Neutrophil (primary cell): ENCODE results near the gene VDAC1.

Experiments
- H3K27ac ChIP-seq: fragments of 200-600 bp; sonication (generic); 2 replicates; pipeline ENCODE4 v1.5.1; 2016; ENCODE audit warnings: mild to moderate bottlenecking, moderate library complexity
- H3K27me3 ChIP-seq: fragments of 200-600 bp; sonication (generic); 2 replicates; pipeline ENCODE4 v1.6.0; 2016; ENCODE audit warnings: mild to moderate bottlenecking
- H3K36me3 ChIP-seq: fragments of 200-600 bp; sonication (generic); 2 replicates; pipeline ENCODE4 v1.5.1; 2017
- H3K4me1 ChIP-seq, 2 experiments: fragments of 200-600 bp in 1 of 2; sonication (generic) in 1 of 2; 1 replicate in 1 of 2; 2 replicates in 1 of 2; pipeline versions ENCODE4 v1.5.1 to v1.6.1; 2013 to 2016; ENCODE audit warnings: low read depth in 1 of 2, low read length in 1 of 2, mild to moderate bottlenecking in 1 of 2, moderate library complexity in 1 of 2; ENCODE audit not compliant: control insufficient read depth in 1 of 2, insufficient read depth in 1 of 2
- H3K4me3 ChIP-seq, 2 experiments: fragments of 200-600 bp in 1 of 2; sonication (generic) in 1 of 2; 1 replicate in 1 of 2; 2 replicates in 1 of 2; pipeline ENCODE4 v1.5.1; 2013 to 2016; ENCODE audit warnings: low read depth in 1 of 2, low read length in 1 of 2, mild to moderate bottlenecking in 1 of 2, moderate library complexity in 1 of 2
- H3K9me3 ChIP-seq: fragments of 200-600 bp; sonication (generic); 2 replicates; pipeline ENCODE4 v1.5.1; 2016
- TF ChIP-seq, protein P1 (sequence below): fragments of 200-600 bp; sonication (generic); IDR thresholded peaks from 2 replicates; pipeline ENCODE4 v1.5.1; 2016; ENCODE audit warnings: antibody characterized with exemption

VDAC1 gene, protein sequence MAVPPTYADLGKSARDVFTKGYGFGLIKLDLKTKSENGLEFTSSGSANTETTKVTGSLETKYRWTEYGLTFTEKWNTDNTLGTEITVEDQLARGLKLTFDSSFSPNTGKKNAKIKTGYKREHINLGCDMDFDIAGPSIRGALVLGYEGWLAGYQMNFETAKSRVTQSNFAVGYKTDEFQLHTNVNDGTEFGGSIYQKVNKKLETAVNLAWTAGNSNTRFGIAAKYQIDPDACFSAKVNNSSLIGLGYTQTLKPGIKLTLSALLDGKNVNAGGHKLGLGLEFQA

DNA sequence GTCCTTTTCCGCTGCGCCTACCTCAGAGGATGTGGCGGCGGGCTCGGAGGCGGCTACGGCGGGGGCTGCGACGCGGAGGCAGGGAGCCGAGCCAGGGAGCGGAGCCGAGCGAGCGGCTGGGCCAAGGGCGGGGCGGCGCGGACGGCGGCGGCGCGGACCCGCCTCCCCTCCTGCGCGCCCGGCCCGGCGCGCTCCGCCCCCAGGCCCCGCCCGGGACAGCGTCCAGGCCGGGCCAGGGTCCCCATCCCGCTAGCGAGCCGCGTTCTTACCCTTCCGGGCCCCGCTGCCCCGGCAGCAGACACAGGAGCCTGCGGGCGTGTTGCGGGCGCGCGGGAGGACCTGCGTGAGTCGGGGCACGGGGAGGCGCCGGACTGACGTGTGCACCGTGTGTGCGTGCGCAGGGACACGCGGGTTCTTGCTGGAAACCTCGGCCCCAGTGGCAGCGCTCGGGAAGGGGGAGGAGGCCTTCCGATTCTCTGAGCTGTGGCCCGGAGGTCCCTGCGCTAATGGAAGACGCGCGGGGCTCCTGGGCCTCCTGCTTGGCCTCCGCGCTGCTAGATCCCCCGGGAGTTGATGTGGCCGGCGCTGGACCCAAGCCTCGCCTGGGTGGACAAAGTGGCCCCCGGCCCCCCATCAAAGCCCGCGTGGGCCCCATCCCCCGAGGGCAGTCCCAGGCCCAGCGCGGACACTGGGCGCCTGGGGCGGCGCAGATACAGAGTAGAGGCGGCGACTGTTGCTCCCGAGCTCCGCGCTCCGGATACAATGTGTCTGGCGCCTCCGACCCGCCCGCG lies at the start of gene VDAC1:
VDAC1 (minus strand) TSS at position 350 of the 791 bp plus-strand sequence. CDS start 11,963 bp downstream, outside the sequence.
- Histone ChIP-seq H3K4me1 (peaks cover 21 to 23% of the 10 kb centered on the region in 2 experiments), H3K27ac (peak within 1 kb of the TSS; percentile 75), H3K4me3 (peak within 1 kb of the TSS; percentile 78 to 87), H3K27me3 (peaks cover 48% of the 10 kb centered on the region), H3K36me3 (no peaks in the 10 kb centered on the region), H3K9me3 (no peaks in the 10 kb centered on the region)
- TF ChIP-seq, protein P1, sequence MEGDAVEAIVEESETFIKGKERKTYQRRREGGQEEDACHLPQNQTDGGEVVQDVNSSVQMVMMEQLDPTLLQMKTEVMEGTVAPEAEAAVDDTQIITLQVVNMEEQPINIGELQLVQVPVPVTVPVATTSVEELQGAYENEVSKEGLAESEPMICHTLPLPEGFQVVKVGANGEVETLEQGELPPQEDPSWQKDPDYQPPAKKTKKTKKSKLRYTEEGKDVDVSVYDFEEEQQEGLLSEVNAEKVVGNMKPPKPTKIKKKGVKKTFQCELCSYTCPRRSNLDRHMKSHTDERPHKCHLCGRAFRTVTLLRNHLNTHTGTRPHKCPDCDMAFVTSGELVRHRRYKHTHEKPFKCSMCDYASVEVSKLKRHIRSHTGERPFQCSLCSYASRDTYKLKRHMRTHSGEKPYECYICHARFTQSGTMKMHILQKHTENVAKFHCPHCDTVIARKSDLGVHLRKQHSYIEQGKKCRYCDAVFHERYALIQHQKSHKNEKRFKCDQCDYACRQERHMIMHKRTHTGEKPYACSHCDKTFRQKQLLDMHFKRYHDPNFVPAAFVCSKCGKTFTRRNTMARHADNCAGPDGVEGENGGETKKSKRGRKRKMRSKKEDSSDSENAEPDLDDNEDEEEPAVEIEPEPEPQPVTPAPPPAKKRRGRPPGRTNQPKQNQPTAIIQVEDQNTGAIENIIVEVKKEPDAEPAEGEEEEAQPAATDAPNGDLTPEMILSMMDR = no peak

DNA sequence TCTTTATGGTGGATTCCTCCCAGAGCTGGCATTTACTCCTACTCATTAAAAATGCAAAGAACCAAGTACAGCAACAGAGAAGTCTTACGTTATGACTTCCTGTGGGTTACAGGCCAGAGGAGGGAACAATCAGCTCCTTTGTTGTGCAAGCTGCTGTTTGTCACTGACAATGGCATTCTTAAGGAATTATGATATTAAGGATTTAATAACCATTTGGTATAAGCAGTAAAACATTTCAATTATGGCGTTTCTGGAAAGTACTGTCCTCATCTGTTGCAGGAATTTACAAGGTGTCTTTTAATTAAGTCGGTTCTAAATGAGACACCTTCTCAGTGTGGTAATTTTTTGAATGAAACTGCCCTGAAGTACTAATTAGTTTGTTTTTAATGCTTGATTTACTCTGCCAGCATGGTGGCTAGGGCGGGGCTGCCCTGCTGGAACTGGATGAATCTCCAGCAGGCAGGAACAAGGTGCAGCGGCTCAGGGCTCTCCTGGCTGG lies 49.1 kb upstream of the VDAC1 start:
- no peaks in the 10 kb centered on the region for H3K36me3 ChIP-seq
- no peak overlapping the region for H3K27ac ChIP-seq
- H3K9me3 ChIP-seq = no peaks in the 10 kb centered on the region
- no peak overlapping the region for H3K4me3 ChIP-seq
- H3K27me3 ChIP-seq = no peaks in the 10 kb centered on the region
- H3K4me1 ChIP-seq = peaks cover 14 to 18% of the 10 kb centered on the region in 2 experiments
- TF ChIP-seq, protein P1 = no peak

DNA sequence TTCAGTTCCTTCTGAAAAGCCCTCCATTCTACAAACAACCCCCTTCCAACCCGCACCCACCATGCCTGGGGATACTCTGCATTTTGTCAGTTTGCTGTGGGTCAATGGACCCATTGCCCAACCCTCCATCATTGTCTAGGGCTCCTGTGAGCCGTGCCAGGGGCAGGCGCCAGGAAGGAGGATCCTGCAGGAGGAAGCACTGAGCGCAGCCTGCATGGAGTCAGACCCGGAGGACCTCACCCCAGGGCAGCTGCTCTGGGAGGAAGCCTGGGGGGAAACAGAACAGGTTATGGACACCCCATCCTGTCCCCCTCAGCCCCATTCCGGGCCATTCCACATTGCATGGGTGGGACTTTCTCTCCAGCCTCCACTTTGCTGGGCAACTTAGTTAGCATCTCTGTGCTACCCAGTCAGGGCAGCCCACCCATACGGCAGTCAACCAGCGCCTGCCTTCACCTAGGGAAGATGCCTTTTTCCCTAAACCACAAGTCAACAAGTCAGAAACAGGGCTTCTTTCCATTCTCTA lies 48.6 kb upstream of the VDAC1 start:
- TF ChIP-seq, protein P1 = no peak

DNA sequence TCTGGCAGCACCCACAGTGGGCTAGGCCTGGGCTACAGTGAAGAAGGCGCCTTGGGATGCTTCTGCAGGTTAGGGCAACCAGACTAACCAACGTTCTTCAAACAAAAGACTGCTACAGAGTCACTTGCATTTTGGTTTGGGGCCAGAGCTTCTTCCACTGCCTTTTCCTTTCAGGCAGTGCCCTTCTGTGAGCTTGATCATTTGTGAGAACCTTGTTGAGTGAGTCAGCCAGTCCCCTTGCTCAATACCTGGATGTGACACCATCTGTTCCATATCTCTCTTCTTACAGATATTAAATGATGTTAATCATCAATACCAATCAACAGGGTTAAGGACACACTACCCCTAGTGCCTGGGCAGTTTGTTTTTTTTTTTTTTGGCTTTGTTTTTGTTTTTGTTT lies 46.5 kb upstream of the VDAC1 start:
- H3K27ac ChIP-seq = no peak overlapping the region
- H3K36me3 ChIP-seq = no peaks in the 10 kb centered on the region
- H3K4me1 ChIP-seq = peaks cover 14 to 18% of the 10 kb centered on the region in 2 experiments
- TF ChIP-seq, protein P1 = no peak
- H3K9me3 ChIP-seq = no peaks in the 10 kb centered on the region
- H3K27me3 ChIP-seq = no peaks in the 10 kb centered on the region
- H3K4me3 ChIP-seq = no peak overlapping the region

More for the DNA sequence above, 48.6 kb upstream of the VDAC1 start:
- Histone ChIP-seq H3K36me3 (no peaks in the 10 kb centered on the region), H3K9me3 (no peaks in the 10 kb centered on the region), H3K27me3 (no peaks in the 10 kb centered on the region), H3K4me1 (peaks cover 14 to 18% of the 10 kb centered on the region in 2 experiments), H3K4me3 (no peak overlapping the region), H3K27ac (no peak overlapping the region)

DNA sequence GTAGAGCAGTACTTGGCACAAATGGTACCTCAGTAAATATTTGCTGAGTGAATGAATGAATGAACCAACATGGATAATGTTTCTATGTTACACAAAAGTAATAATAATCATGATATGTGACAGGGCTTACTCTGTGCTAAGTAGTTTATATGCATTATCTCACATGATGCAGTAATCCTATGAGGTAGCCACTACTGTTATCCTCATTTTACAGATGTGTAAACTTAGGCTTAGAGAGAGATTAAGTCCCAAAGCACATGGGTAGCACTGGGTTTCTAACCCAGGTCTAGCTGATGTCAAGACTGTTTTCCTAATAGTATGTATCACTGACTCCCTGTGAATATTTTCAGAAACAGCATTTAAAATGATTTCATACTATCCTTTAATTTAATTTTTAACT lies 44.1 kb upstream of the VDAC1 start:
- H3K27me3 ChIP-seq = no peaks in the 10 kb centered on the region
- no peak overlapping the region for H3K4me3 ChIP-seq
- H3K27ac ChIP-seq = no peak overlapping the region
- no peaks in the 10 kb centered on the region for H3K36me3 ChIP-seq
- no peaks in the 10 kb centered on the region for H3K9me3 ChIP-seq
- TF ChIP-seq, protein P1 = no peak
- peaks cover 8 to 9% of the 10 kb centered on the region in 2 experiments for H3K4me1 ChIP-seq
